Thyroid gland (tissue), 4 donors: Measurements from ENCODE around the gene UCP2.

Experiments
- POLR2A ChIP-seq, 2 donors: fragments of 450-650 bp; IDR thresholded peaks; one replicate each; pipeline ENCODE4 v1.6.1; 2017; ENCODE audit warnings: antibody characterized with exemption in 2 of 2, mild to moderate bottlenecking in 2 of 2, moderate library complexity in 1 of 2
- TF ChIP-seq, protein P1 (sequence below), 6 experiments: fragments of 200-600 bp in 3 of 6; fragments of 450-650 bp in 3 of 6; sonication (generic) in 3 of 6; IDR thresholded peaks; one replicate each; pipeline ENCODE4 v1.5.1; 2016 to 2019; ENCODE audit warnings: antibody characterized with exemption in 6 of 6, mild to moderate bottlenecking in 2 of 6, inconsistent platforms in 1 of 6, moderate library complexity in 1 of 6

DNA sequence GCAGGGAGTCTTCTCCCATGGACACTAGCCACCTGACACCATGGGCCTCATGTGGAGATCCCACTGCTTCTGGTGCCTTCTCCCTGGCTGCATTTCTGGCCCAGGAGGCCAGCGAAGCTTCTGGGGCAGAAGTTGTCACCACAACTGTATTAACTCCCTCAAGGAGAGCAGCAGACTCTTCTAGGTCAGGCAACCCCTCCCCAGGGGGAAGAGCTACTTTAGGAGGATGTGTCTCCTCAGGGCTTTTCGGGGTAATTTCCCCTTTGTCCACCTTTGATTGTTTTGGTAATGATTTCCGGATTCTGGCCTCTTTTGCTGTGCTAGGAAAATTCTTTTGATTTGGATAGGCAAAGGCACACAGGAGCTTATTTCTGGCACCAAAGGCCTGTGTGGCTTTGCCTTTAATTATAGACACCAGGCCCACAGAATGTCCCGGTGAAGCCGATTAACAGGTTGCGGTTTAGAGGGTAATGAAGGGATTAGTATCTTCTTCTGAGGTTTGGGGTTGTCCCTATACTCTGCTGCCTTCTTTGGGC, 8.9 kb upstream of the UCP2 start:
- TF ChIP-seq, protein P1, sequence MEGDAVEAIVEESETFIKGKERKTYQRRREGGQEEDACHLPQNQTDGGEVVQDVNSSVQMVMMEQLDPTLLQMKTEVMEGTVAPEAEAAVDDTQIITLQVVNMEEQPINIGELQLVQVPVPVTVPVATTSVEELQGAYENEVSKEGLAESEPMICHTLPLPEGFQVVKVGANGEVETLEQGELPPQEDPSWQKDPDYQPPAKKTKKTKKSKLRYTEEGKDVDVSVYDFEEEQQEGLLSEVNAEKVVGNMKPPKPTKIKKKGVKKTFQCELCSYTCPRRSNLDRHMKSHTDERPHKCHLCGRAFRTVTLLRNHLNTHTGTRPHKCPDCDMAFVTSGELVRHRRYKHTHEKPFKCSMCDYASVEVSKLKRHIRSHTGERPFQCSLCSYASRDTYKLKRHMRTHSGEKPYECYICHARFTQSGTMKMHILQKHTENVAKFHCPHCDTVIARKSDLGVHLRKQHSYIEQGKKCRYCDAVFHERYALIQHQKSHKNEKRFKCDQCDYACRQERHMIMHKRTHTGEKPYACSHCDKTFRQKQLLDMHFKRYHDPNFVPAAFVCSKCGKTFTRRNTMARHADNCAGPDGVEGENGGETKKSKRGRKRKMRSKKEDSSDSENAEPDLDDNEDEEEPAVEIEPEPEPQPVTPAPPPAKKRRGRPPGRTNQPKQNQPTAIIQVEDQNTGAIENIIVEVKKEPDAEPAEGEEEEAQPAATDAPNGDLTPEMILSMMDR (IDR thresholded peaks at IDR 0.05), result no peak
- TF ChIP-seq POLR2A (IDR thresholded peaks at IDR 0.05), result no peak
